ENCODE results near the gene CIDEA. TPM values are rescaled to one million over a fixed set of nuclear protein-coding genes. Genes with fewer than 3 reads are reported as not detected.

The CIDEA gene
- total and polyA plus RNA-seq, 9 of the 15 experiments (the other 6 are each of a cell fraction or from before 2014, with no cell fraction given) = not detected

DNA sequence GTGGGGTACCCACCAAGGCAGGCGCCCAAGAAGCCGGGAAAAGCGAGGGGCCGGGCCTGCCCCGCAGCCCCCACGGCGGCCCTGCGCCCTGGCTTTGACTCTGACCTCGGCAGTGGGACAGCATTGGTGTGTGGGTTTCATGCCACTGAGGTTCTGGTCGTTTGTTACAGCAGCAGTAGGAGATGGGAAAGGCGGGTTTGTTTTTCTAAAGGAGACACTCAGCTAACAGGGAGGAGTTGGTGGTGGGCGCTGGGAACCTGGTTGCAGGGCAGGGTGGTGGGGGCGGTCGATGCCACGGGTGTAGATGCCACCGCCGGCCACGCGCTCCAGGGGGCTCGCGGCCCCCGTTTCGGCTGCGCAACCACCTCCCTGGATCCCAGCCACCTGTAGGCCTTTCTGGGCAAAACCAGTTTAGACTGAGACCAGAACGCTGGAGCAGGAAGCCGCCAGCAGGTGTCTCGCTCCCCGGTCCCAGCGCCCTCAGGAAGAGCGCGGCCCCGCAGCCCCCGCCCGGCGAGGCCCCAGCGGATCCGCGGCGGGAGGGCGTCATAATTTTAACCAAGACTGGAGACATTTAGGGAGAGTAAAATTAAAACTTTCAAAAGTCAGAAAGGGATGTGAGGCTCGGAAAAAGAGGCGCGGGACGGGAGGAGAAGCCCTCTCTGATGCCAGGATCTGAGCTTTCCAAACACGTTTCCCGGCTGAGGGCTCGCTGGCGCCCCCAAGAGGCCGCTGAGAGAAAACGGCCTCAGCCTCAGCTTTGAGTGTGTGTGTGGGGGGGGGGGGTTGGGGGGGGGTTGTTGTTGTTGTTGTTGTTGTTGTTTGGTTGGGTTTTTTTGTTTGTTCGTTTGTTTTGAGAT lies 17.4 kb downstream of the CIDEA start (continued):
- TF ChIP-seq POLR2H (tag; IDR thresholded peaks at IDR 0.05; ENCODE audit: low read depth) (no peak), MBD2 (IDR thresholded peaks at IDR 0.05; ENCODE audit: borderline replicate concordance, low read depth) (no peak), PTRF (tag; IDR thresholded peaks at IDR 0.05) (no peak), POLR3G (IDR thresholded peaks at IDR 0.05; ENCODE audit: extremely low read depth, insufficient read length, insufficient replicate concordance) (no peak), SIRT6 (IDR thresholded peaks at IDR 0.05; ENCODE audit: low read depth, low read length) (no peak), ZNF511 (CRISPR knock-in tag; IDR thresholded peaks at IDR 0.05) (no peak), HNRNPUL1 (IDR thresholded peaks at IDR 0.05; ENCODE audit: low read length) (no peak), POLR2AphosphoS2 (IDR thresholded peaks at IDR 0.05; ENCODE audit: low read length) (no peak), ZNF785 (CRISPR knock-in tag; IDR thresholded peaks at IDR 0.05) (no peak), ZC3H11A (IDR thresholded peaks at IDR 0.05; ENCODE audit: low read depth, low read length) (no peak), ZNF197 (CRISPR knock-in tag; IDR thresholded peaks at IDR 0.05; ENCODE audit: low read depth) (no peak), ZBTB1 (CRISPR knock-in tag; IDR thresholded peaks at IDR 0.05; ENCODE audit: borderline replicate concordance, low read depth) (no peak), GTF2B (IDR thresholded peaks at IDR 0.05; ENCODE audit: extremely low read depth, insufficient read length) (no peak), SMARCC2 (IDR thresholded peaks at IDR 0.05; ENCODE audit: low read depth) (peak; percentile 36; the same call in 1 of the 2 replicates), ZNF644 (tag; IDR thresholded peaks at IDR 0.05; ENCODE audit: low read depth) (no peak), DEAF1 (CRISPR knock-in tag; IDR thresholded peaks at IDR 0.05) (no peak; the same call in 1 of the 2 replicates)
- TF ChIP-seq, protein P1, sequence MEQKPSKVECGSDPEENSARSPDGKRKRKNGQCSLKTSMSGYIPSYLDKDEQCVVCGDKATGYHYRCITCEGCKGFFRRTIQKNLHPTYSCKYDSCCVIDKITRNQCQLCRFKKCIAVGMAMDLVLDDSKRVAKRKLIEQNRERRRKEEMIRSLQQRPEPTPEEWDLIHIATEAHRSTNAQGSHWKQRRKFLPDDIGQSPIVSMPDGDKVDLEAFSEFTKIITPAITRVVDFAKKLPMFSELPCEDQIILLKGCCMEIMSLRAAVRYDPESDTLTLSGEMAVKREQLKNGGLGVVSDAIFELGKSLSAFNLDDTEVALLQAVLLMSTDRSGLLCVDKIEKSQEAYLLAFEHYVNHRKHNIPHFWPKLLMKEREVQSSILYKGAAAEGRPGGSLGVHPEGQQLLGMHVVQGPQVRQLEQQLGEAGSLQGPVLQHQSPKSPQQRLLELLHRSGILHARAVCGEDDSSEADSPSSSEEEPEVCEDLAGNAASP (IDR thresholded peaks at IDR 0.05) = no peak
- TF ChIP-seq, protein P2, sequence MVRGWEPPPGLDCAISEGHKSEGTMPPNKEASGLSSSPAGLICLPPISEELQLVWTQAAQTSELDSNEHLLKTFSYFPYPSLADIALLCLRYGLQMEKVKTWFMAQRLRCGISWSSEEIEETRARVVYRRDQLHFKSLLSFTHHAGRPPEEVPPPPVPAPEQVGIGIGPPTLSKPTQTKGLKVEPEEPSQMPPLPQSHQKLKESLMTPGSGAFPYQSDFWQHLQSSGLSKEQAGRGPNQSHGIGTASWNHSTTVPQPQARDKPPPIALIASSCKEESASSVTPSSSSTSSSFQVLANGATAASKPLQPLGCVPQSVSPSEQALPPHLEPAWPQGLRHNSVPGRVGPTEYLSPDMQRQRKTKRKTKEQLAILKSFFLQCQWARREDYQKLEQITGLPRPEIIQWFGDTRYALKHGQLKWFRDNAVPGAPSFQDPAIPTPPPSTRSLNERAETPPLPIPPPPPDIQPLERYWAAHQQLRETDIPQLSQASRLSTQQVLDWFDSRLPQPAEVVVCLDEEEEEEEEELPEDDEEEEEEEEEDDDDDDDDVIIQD (CRISPR knock-in tag; IDR thresholded peaks at IDR 0.05) = no peak

Data from K562 (cell line).